DND-41 (cell line): ENCODE results near the gene CABP1.

Experiments used
- ATAC-seq: fragments of 200-7000 bp; cut with Tn5 transposase; 3 replicates; pipeline ENCODE4 v1.9.1; 2021; ENCODE audit warnings: low read depth; ENCODE audit not compliant: insufficient read depth
- DNase-seq: peaks from one replicate; pipeline ENCODE4 v3.0.0-alpha.2; 2020
- H2AFZ ChIP-seq: 2 replicates; pipeline ENCODE4 v1.6.0; 2012; ENCODE audit warnings: low read depth, low read length
- H3K27ac ChIP-seq: 2 replicates; pipeline ENCODE4 v1.5.1; 2012; ENCODE audit warnings: low read length, inconsistent platforms
- H3K27me3 ChIP-seq: fragments of 200-600 bp; sonication (generic); 2 replicates; pipeline ENCODE4 v1.6.0; 2012; ENCODE audit warnings: low read length, mild to moderate bottlenecking, inconsistent platforms; ENCODE audit not compliant: insufficient read depth, poor library complexity
- H3K36me3 ChIP-seq: 2 replicates; pipeline ENCODE4 v1.5.1; 2012; ENCODE audit warnings: low read length, inconsistent platforms; ENCODE audit not compliant: insufficient read depth
- H3K4me1 ChIP-seq: 2 replicates; pipeline ENCODE4 v1.5.1; 2012; ENCODE audit warnings: mild to moderate bottlenecking, low read length; ENCODE audit not compliant: insufficient read depth
- H3K4me2 ChIP-seq: 2 replicates; pipeline ENCODE4 v1.6.0; 2012; ENCODE audit warnings: mild to moderate bottlenecking, moderate library complexity, low read length, inconsistent platforms; ENCODE audit not compliant: insufficient read depth
- H3K4me3 ChIP-seq, 2 experiments: fragments of 200-600 bp in 1 of 2; shearing (Covaris generic) in 1 of 2; 2 replicates each; pipeline ENCODE4 v1.5.1; 2012 to 2016; ENCODE audit warnings: inconsistent platforms in 2 of 2, low read length in 2 of 2, mild to moderate bottlenecking in 2 of 2, low read depth in 1 of 2, moderate library complexity in 1 of 2
- H3K79me2 ChIP-seq: 2 replicates; pipeline ENCODE4 v1.6.0; 2012; ENCODE audit warnings: low read length, inconsistent platforms; ENCODE audit not compliant: insufficient read depth
- H3K9ac ChIP-seq: 2 replicates; pipeline ENCODE4 v1.6.0; 2012; ENCODE audit warnings: low read depth, mild to moderate bottlenecking, inconsistent platforms, low read length, moderate library complexity
- H3K9me3 ChIP-seq: 2 replicates; pipeline ENCODE4 v1.5.1; 2012; ENCODE audit warnings: low read length, moderate library complexity, mild to moderate bottlenecking, inconsistent platforms; ENCODE audit not compliant: insufficient read depth, severe bottlenecking
- H4K20me1 ChIP-seq: 2 replicates; pipeline ENCODE4 v1.6.0; 2012; ENCODE audit warnings: low read length; ENCODE audit not compliant: insufficient read depth
- EZH2 ChIP-seq: IDR thresholded peaks from 3 replicates; pipeline ENCODE4 v1.6.1; 2012; ENCODE audit warnings: borderline replicate concordance, low read depth, mild to moderate bottlenecking, moderate library complexity, low read length, inconsistent platforms; ENCODE audit not compliant: severe bottlenecking
- TF ChIP-seq, protein P1 (sequence below): IDR thresholded peaks from 2 replicates; pipeline ENCODE4 v1.5.1; 2012; ENCODE audit warnings: borderline replicate concordance, low read length, moderate library complexity, mild to moderate bottlenecking; ENCODE audit not compliant: poor library complexity, severe bottlenecking; ENCODE audit errors: extremely low read depth

CABP1 gene

DNA sequence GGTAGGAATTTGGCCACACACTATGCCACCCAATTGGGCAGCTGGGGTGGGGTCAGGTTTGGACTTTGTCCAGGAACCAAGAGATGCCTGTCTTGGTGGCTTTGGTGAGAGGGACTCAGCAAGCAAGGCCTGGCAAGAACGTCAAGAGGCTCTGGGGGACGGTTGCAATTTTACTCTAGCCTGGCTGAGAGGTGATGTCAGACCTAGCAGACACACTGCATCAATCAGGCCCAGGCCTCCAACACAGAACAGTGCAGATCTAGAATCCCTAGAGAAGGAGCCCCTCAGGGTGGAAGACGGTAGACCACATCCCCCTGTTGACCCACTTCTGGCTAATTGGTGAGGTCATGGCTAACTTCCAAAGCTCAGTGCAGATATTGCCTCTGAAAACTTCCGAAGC, 68.2 kb downstream of the CABP1 start:
- H3K36me3 ChIP-seq = peaks cover 7% of the 10 kb centered on the region
- H3K9me3 ChIP-seq = no peaks in the 10 kb centered on the region
- H2AFZ ChIP-seq = no peak overlapping the region
- ATAC-seq (no peak), DNase-seq (no peak)
- no peaks in the 10 kb centered on the region for H4K20me1 ChIP-seq
- no peaks in the 10 kb centered on the region for H3K27me3 ChIP-seq
- no peak overlapping the region for H3K27ac ChIP-seq
- peaks cover 36% of the 10 kb centered on the region for H3K4me1 ChIP-seq
- H3K4me3 ChIP-seq = no peak overlapping the region
- TF ChIP-seq, protein P1, sequence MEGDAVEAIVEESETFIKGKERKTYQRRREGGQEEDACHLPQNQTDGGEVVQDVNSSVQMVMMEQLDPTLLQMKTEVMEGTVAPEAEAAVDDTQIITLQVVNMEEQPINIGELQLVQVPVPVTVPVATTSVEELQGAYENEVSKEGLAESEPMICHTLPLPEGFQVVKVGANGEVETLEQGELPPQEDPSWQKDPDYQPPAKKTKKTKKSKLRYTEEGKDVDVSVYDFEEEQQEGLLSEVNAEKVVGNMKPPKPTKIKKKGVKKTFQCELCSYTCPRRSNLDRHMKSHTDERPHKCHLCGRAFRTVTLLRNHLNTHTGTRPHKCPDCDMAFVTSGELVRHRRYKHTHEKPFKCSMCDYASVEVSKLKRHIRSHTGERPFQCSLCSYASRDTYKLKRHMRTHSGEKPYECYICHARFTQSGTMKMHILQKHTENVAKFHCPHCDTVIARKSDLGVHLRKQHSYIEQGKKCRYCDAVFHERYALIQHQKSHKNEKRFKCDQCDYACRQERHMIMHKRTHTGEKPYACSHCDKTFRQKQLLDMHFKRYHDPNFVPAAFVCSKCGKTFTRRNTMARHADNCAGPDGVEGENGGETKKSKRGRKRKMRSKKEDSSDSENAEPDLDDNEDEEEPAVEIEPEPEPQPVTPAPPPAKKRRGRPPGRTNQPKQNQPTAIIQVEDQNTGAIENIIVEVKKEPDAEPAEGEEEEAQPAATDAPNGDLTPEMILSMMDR = no peak
- no peak for TF ChIP-seq EZH2
- H3K79me2 ChIP-seq = peaks cover 28% of the 10 kb centered on the region
- H3K9ac ChIP-seq = no peak overlapping the region
- no peak overlapping the region for H3K4me2 ChIP-seq

DNA sequence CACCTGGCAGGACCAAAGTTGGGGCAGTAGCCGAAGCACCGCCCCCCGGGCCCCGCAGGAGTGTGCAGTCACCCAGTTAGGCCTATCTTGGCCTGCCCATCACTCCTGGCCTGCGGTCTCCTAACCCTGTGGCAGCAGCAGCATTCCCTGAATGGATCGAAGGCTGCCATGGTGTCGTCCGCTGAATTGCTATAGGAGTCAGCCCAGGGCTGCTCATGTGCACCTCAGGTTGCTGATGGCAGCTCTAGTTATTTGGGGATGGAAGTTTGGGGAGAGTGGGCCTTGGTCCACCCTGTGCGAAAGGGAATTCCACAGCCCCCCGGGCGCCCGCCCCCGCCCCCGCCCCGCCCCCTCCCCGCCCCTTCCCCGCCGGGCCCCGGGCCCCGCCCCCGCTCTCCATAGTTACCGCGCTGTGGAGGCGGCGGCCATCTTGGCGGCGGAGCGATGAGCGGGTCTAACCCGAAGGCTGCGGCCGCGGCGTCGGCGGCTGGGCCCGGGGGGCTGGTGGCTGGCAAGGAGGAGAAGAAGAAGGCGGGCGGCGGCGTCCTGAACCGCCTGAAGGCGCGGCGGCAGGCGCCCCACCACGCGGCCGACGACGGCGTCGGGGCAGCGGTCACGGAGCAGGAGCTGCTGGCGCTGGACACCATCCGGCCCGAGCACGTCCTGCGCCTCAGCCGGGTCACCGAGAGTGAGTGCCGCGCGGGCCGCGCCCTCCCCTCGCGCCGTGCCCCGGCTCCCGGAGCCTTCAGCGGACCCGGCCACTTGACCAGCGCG, 69.8 kb downstream of the CABP1 start, which contains the start of gene UNC119B:
UNC119B (plus strand) TSS at position 428 of the 774 bp plus-strand sequence; CDS start at position 445, 17 bp downstream.
- Histone ChIP-seq H3K4me3 (peak within 1 kb of the TSS; percentile 72 to 88; a peak in 3 of 4 replicates), H3K79me2 (peaks cover 30% of the 10 kb centered on the region), H2AFZ (peak within 1 kb of the TSS; percentile 89), H3K27ac (peak within 1 kb of the TSS; percentile 63), H3K4me1 (peaks cover 37% of the 10 kb centered on the region), H4K20me1 (no peaks in the 10 kb centered on the region), H3K9ac (peak within 1 kb of the TSS; percentile 91), H3K4me2 (peak within 1 kb of the TSS; percentile 89), H3K9me3 (no peaks in the 10 kb centered on the region), H3K36me3 (peaks cover 19% of the 10 kb centered on the region), H3K27me3 (no peaks in the 10 kb centered on the region)
- peak; percentile 77 for DNase-seq
- no peak for TF ChIP-seq EZH2
- TF ChIP-seq, protein P1 = no peak
- ATAC-seq = peak; percentile 83

DNA sequence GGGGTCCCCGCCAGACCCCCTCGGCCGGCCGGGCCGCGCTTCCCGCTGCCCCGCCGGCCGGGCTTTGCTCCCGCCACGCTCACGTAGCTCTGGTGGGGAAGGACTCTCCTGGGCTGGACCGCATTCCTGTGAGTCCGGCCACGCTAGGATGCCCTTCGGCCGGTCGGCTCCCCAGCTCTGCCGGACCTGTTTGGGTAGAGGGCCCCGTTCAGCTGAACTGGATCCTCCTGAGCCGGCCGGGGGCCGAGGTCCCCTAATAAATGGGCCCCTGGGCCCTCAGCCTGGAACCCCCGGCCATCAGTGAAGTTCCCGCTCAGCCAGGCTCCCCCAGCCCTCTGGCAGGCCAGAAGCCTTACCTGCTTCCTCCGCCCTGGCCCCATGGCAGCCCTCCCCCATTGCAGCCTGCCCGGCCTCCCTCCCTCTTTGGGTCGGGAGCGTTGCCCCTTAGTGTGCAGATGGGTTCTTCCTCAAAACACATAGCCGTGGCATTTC, 70.4 kb downstream of the CABP1 start:
- peaks cover 30% of the 10 kb centered on the region for H3K79me2 ChIP-seq

More for the DNA sequence above, 70.4 kb downstream of the CABP1 start:
- Histone ChIP-seq H2AFZ (peak overlapping the region; percentile 89), H3K27ac (peak overlapping the region; percentile 63), H3K36me3 (peaks cover 23% of the 10 kb centered on the region), H3K27me3 (no peaks in the 10 kb centered on the region), H3K4me3 (peak overlapping the region; percentile 72 to 88; a peak in 3 of 4 replicates), H3K4me2 (peak overlapping the region; percentile 89), H3K9me3 (no peaks in the 10 kb centered on the region), H3K9ac (peak overlapping the region; percentile 91), H3K4me1 (peaks cover 37% of the 10 kb centered on the region), H4K20me1 (no peaks in the 10 kb centered on the region)
- TF ChIP-seq EZH2 = no peak
- TF ChIP-seq, protein P1 = no peak
- peak; percentile 18; the same call in 2 of the 3 replicates for ATAC-seq
- DNase-seq = peak; percentile 35
